HG03108 (cell line): Measurements from ENCODE around the gene ATP1A2.

Source experiments
- ATAC-seq: cut with Tn5 transposase; IDR thresholded peaks from one replicate; pipeline ENCODE4 v1.9.1; 2021; ENCODE audit warnings: moderate library complexity; ENCODE audit not compliant: unreplicated experiment

The ATP1A2 gene

GRCh38 chr1:160168609-160169369 lies 53.2 kb downstream of the ATP1A2 start:
- no peak for ATAC-seq

- ATAC-seq, result peak; percentile 78
These were observed 54.2 kb downstream of the ATP1A2 start for GRCh38 chr1:160169553-160170399.

- ATAC-seq, result no peak
These were observed 55.8 kb downstream of the ATP1A2 start for GRCh38 chr1:160171354-160171753.

- ATAC-seq, result no peak
These were observed 56.4 kb downstream of the ATP1A2 start for GRCh38 chr1:160171980-160172379.

GRCh38 chr1:160177231-160177630 lies 61.7 kb downstream of the ATP1A2 start:
- ATAC-seq, result no peak

GRCh38 chr1:160177667-160178066 lies 62.1 kb downstream of the ATP1A2 start:
- ATAC-seq, result no peak

- ATAC-seq, result no peak
These were observed 63.2 kb downstream of the ATP1A2 start for GRCh38 chr1:160178731-160179130.

GRCh38 chr1:160179336-160179735 lies 63.8 kb downstream of the ATP1A2 start:
- ATAC-seq, result no peak

- ATAC-seq, result no peak
These were observed 70.7 kb downstream of the ATP1A2 start for GRCh38 chr1:160186246-160186645.

- no peak for ATAC-seq
These were observed 71.2 kb downstream of the ATP1A2 start for GRCh38 chr1:160186729-160187128.

GRCh38 chr1:160187407-160187806 lies 71.8 kb downstream of the ATP1A2 start:
- no peak for ATAC-seq

GRCh38 chr1:160188341-160188740 lies 72.8 kb downstream of the ATP1A2 start:
- ATAC-seq, result no peak

GRCh38 chr1:160189649-160190625 lies 74.4 kb downstream of the ATP1A2 start, which contains the start of gene CASQ1:
Gene CASQ1, plus strand, starts transcription at chr1:160190575. Its CDS starts 177 bp downstream, at chr1:160190752.
- no peak for ATAC-seq

- ATAC-seq, result no peak
These were observed 76.2 kb downstream of the ATP1A2 start for GRCh38 chr1:160191756-160192155.

GRCh38 chr1:160192234-160192633 lies 76.7 kb downstream of the ATP1A2 start:
- no peak for ATAC-seq
